Hepatic stellate cell (primary cell): ENCODE data around the gene SCN1B.
A peak's percentile ranks its signal among the peaks of the same experiment; 100 is the strongest.
"Not testable (repeated sequence)": the region's sequence is repeated elsewhere in the genome, so short reads cannot be mapped to it uniquely, and the experiment has no call there.

Experiments used
- DNase-seq: peaks from one replicate; pipeline ENCODE4 v3.0.0; 2011; ENCODE audit warnings: low spot score

The SCN1B gene

DNA sequence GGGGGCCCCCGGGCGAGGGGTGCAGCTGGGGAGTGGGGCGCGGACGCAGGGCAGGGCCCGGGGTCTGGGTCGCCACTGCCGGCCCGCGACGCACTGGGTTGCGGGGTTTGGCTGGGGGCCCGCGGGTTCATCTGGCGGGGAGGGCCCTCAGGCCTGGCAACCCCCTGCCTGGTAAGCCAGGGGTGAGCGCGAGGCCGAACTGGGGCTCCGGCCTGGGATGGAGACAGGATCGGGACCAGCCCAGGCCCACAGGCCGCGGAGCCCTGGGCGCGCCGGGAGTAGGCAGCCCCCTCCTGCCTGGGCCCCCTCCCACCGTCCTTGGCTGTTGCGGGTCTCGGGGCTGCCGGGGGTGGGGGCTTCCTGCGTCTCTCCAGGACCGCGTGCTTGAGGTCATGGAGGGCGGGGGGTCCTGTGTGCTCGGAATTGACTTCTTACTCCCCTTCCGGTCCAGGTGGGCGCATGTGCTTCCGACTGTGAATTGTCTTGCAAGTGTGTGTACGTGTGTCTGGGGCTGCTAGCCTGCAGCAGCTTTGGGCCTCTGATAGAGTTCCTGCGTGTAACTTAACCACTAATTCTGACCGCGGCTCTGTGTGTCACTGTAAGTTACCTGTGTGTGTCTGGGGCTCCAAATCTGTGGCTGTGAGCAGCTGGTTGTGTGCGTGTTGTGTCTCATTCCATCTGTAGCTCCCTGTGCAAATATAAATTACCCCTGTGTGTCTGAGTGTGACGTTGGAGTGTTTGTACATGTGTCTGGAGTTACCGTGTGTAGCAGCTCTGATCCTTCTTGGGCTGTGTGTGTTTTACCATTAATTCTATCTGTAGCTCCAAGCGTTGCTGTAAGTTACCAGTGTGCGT lies 29.4 kb upstream of the SCN1B start:
- DNase-seq = peak; percentile 63

DNA sequence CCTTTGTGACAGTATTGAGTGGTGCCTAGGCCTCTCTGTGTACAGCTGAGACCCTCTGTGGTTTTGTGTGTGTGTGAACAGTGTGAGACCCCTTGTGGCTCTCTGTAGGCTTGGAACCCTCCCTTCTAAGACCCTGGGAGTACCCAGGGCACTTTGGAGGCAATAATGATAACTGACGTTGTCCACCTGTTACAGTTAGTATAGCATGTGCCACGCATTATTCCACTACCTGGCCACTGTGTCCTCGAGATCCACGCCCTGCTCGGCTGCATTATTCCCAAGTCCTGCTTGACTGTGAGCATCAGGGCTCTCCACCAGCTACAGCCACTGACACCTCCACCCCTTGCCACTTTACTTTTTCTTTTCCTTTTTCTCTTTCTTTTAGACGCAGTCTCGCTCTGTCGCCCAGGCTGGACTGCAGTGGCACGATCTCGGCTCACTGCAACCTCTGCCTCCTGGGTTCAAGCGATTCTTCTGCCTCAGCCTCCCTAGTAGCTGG lies 28.2 kb upstream of the SCN1B start:
- DNase-seq = no peak

DNA sequence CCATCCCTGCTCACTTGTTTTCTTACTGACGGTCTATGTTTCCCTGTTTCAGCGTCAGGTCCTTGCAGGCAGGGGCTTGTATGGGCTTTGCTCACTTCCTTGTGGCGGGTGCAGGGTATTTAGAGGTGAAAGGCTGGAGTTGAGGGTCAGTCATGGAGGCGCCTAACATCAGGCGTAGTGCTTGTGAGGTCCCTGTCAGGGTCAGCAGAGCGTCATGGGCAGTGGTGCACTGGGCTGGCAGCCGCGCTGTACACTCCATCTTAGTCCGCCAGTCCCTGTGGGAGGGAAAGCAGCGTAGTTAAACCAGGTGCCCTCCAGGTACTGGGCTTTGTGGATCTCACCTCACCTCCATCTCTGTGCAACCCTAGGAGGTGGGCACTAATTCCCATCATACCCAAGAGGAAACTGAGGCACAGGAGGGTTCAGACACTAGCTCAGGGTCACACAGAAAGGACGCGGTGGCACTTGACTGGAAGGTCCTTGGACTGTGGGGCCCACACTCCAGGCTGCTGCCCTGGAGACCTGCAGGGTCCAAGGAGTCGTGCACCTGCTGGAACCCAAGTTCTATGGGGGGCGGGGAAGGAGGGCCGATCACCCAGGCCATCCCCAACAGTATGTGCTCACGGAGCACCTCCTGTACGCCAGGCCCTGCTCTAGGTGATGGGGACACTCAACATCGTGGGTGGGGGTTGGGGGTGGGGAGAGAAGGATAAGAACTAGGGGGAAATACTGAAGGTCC lies 25.6 kb upstream of the SCN1B start:
- DNase-seq = no peak

DNA sequence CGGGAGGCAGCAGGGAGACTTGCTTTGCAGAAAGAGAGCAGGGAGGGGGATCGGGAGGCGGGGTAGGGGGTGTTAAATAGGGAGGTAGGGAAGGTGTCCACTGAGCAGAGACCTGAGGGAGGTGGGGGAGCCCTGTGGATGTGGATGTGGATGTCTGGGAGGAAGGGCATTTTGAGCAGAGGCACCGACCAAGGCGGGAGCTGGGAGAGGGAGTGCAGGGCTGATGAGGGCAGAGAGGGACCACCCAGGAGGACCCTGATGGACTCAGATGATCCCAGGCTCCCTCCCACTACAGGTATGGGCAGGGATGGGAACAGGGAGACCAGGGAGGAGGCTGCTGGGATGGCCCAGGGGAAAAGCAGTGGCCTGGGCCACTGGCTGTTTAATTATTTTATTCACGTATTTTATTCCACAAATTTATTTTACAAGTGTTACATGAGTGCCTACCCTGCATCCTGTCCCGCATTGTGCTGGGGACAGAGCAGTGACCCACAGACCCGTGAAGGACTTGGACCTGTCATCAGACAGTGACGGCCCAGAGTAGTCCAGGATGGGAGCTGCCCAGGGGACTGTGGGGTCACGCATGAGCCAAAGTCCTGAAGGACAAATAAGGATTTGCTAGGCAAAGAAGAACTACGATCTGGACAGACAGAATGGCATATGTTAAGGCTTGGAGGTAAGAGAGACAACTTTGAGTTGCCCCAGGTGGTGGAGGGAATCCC lies 24.9 kb upstream of the SCN1B start:
- DNase-seq = no peak

DNA sequence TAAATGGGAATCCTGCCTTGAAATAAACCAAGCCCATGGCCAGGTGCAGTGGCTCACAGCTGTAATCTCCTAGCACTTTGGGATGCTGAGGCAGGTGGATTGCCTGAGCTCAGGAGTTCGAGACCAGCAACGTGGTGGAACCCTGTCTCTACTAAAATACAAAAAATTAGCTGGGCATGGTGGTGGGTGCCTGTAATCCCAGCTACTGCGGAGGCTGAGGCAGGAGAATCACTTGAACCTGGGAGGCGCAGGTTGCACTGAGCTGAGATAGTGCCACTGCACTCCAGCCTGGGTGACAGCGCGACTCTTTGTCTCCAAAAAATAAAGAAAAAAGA lies 24.3 kb upstream of the SCN1B start:
- not testable (repeated sequence) for DNase-seq

DNA sequence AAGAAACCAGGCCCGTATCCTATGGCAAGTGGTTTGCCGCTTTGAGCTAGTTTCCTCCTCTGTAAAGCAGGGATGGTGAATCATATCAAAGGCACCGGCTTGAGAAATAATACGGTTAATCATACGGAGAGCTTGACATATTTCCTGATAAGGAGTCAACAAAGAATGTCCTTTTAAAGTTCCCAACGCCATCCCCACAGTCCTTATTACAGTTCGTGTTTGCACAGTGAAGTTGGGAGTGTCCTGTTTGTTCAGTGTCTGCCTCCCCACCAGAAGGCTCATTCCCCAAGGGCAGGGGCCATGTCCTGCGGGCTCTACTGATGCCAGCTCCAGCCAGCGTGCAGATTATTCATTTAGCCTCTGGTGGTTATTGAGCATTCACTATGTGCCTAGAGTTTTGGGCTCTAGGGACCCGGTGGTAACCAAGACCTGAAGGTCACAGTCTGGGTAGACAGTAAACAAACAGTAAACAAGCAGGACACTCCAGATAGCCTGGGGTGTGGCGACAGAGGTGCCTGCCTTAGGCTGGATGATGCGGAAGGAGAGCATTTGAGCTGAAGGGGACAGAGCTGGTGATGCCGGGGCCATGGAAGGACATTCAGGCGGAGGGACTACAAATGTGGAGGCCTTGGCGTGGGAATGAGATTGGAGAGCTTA lies 23.8 kb upstream of the SCN1B start:
- DNase-seq = peak; percentile 85

DNA sequence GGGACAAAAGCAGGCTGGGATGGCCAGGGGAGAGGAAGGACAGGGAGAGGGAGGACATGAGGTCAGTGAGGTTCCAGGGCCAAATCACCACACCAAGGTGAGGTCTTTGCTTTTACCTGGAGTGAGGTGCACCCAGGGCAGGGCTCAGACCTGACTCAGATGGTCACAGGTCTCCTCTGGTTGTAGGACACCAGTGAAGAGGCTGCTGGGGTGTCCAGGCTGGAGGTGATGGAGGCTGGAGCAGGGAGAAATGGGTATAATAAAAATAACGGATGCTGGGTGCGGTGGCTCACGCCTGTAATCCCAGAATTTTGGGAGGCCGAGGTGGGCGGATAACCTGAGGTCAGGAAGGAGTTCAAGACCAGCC lies 23.3 kb upstream of the SCN1B start:
- DNase-seq = no peak

DNA sequence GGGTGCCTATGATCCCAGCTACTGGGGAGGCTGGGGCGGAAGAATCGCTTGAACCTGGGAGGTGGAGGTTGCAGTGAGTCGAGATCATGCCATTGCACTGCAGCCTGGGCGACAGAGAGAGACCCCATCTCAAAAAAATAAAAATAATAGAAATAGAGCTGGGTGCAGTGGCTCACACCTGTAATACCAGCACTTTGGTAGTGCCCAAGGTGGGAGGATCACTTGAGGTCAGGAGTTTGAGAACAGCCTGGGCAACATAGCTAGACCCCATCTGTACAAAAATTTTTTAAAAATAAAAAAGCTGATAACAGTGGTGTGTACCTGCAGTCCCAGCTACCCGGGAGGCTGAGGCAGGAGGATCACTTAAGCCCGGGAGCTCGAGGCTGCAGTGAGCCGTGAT lies 22.8 kb upstream of the SCN1B start:
- DNase-seq = not testable (repeated sequence)

DNA sequence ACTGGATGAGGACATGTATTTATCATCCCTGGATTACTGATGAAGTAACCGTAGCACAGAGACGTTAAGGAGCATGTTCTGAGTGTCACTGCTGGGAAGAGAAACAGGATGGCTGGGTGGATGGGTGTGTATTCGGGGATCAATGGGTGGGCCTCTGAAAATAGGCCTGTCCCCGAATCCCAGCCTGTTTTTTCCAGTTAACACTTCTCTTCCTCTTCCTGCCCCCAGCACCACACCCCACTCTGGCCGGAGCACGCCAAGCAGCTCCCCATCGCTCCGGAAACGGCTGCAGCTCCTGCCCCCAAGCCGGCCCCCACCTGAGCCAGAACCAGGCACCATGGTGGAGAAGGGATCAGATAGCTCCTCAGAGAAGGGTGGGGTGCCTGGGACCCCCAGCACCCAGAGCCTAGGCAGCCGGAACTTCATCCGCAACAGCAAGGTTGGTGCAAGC lies 21.4 kb upstream of the SCN1B start:
- no peak for DNase-seq

DNA sequence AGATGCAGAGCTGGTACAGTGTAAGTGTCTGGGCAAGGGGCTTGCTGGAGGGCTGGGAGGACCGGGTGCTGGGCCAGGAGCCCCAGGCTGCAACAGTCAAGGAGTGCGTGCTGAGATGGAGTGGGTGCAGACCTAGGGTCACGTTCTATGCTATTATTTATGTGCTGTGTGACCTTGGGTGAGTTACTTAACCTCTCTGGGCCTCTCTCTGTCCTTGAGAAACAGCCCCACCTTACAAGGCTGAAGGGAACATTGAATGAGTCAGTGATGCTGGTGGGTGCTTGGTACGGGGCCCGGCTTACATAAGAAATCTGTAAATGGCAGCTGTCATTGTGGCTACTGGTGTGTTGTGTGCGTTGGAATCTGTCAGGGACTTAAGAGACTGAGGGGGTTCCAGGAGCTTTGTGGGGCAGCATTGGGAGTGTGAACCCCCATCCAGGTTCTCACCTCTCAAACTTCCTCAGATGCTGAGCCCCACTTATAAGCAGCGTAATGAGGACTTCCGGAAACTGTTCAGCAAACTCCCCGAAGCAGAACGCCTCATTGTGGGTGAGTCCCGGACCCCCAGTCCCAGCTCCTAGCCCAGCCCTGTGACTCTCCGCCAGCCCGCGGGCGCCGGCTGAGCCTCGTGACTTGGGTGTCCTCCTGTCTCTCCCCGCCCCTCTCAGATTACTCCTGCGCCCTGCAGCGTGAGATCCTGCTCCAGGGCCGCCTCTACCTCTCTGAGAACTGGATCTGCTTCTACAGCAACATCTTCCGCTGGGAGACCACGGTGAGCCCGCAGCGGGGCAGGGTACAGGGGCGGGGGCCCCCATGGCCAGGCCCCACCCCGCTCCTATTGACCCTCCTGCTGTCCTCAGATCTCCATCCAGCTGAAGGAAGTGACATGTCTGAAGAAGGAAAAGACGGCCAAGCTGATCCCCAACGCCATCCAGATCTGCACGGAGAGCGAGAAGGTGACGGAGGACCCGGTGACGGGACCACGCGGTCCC lies 20.6 kb upstream of the SCN1B start:
- DNase-seq = no peak

DNA sequence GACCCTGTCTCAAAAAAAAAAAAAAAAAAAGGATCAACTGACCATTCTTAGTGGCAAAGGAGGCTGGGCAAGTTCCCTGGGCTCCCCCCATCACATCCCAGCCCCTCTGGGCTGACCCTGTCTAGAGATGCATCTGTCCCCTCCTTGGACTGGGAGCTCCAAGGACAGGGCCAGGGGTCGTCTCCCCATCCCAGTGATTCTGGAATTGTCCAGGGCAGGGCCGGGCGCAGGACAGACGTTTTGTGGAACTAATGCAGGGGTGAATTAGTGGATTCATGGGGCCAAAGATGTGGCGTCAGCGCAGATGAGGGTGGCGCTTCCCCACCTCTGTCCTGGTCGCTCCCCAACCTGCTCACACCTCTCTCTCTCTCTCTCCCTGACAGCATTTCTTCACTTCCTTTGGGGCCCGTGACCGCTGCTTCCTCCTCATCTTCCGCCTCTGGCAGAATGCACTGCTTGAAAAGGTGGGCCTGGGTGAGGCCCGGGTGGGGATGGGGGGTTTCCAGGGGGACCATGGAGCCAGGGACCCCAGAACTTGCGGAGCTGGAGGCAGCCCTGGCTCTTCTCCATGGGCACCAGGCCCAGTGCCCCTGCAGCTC lies 19.1 kb upstream of the SCN1B start:
- no peak for DNase-seq

DNA sequence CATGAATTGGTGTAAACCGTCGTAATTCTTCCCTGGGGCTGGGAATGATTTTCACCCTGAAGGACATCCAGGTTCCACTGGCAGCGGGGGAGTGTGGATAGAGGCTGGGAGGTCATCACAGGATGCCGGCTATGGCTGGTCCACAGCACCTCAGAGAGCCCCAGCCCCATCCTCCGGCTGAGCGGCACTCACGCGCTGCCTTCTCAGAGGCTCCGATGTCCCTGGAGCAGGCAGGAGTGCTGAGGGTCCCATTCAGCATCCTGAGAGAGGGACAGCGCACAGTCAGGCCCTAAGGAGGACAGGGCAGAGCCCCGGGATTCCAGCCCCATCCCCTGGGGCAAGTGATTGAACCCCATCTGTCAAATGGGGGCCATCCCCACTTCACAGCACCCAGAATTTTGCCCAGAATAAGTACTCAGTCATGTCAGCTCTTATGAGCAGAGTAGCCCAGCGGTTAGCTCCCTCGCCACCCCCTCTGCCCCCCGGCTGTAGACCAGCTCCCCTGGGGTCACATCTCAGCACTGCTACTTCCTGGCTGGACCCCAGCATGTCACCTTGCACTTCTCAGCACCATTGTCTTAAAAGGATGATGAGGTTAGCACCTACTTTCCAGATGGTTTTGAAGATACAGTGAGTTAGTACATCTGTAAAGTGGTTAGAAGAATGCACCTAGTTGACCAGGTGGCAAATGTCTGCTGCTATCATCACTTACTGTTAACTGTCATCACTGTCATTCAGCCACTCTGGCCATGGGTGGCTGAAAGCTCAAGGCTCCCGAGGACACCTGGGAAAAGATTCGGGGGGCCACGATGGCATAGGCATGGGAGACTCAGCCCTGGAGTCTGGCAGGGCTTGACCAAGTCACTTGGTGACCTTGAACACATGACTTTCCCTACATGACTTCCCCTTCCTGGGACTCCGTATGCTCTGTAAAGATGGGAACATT lies 18.3 kb upstream of the SCN1B start:
- no peak for DNase-seq

DNA sequence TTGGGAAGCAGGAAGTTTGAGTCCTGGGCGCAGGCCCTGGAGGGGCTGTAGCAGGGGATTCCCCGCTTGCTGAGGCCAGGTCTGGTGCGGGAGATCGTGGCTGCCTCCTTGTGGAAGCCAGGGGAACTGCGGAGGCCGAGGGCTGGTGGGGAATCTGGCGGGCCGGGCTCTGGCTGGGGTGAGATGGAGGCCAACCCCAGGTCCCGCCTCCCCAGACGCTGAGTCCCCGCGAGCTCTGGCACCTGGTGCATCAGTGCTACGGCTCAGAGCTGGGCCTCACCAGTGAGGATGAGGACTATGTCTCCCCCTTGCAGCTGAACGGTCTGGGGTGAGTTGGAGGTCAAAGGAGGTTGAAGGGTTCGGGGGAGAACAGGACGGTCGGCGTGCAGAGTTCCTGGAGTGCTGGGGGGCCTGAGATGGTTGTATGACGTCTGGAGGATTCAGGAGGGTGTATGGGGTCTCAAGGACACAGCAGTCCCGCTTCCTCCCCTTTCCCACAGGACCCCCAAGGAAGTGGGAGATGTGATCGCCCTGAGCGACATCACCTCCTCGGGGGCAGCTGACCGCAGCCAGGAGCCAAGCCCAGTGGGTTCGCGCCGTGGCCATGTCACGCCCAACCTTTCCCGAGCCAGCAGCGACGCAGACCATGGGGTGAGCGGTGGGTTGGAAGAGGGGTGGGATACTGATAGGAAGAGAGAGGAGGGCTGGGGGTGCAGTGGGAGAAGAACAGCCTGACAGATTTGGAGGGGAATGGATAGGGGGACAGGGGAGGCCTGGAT lies 17.0 kb upstream of the SCN1B start:
- peak; percentile 86 for DNase-seq

DNA sequence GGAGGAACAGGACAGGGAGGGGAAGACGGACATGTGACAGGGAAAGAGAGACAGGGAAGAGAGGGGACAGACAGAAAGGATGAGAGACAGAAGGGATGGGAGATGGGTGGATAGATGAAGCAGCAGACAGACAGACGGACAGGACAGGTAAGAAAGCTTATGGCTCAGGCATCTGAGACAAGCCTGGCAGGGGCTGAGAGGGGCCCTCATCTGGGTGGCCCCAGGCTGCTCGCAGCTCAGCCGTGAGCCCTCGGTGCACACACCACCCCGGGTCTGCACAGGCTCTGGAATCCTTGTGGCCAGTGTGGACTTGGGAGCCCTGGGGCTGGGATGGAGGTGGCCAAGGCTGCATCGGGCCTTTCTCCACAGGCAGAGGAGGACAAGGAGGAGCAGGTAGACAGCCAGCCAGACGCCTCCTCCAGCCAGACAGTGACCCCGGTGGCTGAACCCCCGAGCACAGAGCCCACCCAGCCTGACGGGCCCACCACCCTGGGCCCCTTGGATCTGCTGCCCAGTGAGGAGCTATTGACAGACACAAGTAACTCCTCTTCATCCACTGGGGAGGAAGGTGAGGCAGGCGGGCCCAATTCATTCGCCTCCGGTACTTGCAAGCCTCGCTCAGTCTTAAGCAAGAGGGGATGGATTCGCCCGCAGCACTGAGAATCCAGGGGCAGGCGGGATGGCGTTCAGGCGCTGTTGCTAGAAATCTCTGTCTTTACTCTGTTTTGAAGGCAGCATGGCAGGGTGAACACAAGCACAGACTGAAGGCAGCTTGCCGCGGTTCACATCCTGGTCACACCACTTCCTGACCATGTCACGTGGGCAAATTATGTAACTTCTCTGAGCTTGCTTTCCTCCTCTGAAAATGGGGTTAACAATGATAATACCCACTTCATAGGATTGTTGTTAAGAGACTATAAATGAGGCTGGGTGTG lies 16.2 kb upstream of the SCN1B start:
- no peak for DNase-seq

DNA sequence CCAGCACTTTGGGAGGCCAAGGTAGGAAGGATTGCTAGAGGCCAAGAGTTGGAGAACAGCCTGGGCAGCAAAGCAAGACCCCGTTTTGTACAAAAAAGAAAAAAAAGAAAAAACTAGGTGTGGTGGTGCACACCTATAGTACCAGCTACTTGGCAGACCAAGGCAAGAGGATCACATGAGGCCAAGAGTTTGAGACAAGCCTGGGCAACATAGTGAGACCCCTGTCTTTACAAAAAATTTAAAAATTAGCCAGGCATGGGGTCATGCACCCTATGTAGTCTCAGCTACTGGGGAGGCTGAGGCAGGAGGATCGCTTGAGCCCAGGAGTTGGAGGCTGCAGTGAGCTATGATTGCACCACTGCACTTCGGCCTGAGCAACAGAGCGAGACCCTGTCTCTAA lies 15.5 kb upstream of the SCN1B start:
- not testable (repeated sequence) for DNase-seq

DNA sequence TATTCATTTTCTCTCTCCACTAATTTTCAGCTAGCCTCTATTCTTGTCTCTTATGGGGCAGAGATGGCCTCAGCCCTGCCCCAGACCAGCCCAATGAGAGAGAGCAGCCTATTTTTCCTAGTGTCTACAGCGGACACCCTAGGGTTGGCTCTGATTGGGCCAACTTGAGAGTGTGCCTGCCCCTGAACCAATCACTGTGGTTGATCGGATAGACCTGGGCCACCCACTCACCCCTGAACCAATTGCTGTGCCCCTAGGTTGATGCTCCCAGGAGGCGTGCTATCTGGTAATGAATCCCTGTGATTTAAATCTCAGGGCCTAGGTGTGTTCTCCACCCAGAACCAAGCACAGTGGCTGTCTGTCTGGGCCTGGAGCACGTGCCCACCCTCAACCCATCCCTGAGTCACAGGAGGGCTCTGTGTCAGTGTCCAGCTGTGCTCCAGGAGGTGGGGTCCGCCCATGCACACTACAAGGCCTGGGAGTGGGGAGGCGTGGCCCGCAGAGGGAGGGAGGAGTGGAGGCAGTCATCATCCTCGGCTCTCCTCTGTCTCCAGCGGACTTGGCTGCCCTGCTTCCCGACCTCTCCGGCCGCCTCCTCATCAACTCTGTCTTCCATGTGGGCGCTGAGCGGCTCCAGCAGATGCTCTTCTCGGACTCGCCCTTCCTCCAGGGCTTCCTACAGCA lies 14.9 kb upstream of the SCN1B start:
- peak; percentile 77 for DNase-seq

DNA sequence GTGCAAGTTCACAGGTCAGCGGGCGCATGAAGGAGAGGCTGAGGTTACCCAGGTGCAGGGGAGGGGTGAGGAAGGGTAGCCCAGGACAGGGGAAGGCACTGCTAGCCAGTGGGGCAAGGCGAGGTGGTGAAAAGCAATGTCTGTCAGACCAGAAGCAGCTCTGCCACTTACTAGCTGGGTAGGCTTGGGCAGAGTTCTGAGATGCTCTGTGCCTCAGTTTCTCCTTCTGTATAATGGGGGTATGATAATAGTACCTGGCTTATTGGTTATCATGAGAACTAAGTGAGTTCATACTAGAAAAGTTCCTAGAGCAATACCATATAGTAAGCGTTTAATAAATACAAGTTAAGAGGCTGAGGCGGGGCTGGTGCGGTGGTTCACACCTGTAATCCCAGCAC lies 14.3 kb upstream of the SCN1B start:
- DNase-seq = no peak
